ENCODE measurements around the gene DCTPP1.

- TF ChIP-seq PHF8 (IDR thresholded peaks at IDR 0.05; ENCODE audit: borderline replicate concordance, low read length) (no peak), EZH2 (IDR thresholded peaks at IDR 0.05; ENCODE audit: borderline replicate concordance, low read depth, low read length) (no peak), FUS (optimal IDR thresholded peaks at IDR 0.05; ENCODE audit: low read depth, low read length) (no peak), SMARCB1 (IDR thresholded peaks at IDR 0.05; ENCODE audit: insufficient read length, low read depth) (no peak), E2F4 (CRISPR knock-in tag; IDR thresholded peaks at IDR 0.05; ENCODE audit: low read depth) (no peak), ARID4B (CRISPR knock-in tag; IDR thresholded peaks at IDR 0.05) (no peak), NR1H2 (CRISPR knock-in tag; IDR thresholded peaks at IDR 0.05) (no peak), CHD2 (IDR thresholded peaks at IDR 0.05; ENCODE audit: low read depth, low read length) (no peak), BRF2 (IDR thresholded peaks at IDR 0.05; ENCODE audit: borderline replicate concordance, insufficient read depth, insufficient read length) (no peak), DDX20 (tag; IDR thresholded peaks at IDR 0.05; ENCODE audit: low read depth) (no peak), CTCF (IDR thresholded peaks at IDR 0.05 in 2 of 3, conservative IDR thresholded peaks at IDR 0.05 in 1 of 3; ENCODE audit: insufficient read depth in 2 of 3, low read depth in 1 of 3, low read length in 3 of 3) (no peak), AFF4 (CRISPR knock-in tag; IDR thresholded peaks at IDR 0.05) (no peak), TAF1 (IDR thresholded peaks at IDR 0.05; ENCODE audit: control insufficient read depth, extremely low read depth, insufficient read depth, low read length, severe bottlenecking) (no peak)
Observed at GRCh38 chr16:30418350-30419181, 11.3 kb downstream of the DCTPP1 start.

Data from K562 (cell line).